Activated naive CD4-positive, alpha-beta T cell treated with anti-CD3 and anti-CD28 coated beads, Interleukin-2, amount 50 U/mL, for 16 hours (primary cell): ENCODE results near the gene SETBP1.

Experiments used
- DNase-seq: peaks from one replicate; pipeline ENCODE4 v3.0.0-alpha.2; 2020

SETBP1 gene

DNA sequence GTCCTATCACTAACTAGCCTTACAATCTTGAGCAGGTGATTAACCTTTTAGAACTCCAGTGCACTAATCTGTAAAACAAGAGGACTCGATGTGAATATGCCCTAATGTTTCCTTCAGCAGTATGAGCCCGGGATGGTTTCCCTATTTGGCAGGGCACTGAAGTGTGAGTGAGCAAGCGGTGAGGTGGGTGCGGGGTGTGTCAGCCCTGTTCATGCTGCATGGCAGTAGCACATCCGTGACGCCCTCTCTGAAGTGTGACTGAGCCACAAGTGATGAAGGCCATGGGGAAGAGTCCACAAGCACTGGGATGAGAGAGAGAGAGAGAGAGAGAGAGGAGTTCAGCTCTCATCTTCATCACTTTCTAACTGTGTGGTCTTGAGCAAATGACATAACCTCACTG, 168.7 kb downstream of the SETBP1 start:
- no peak for DNase-seq

GRCh38 chr18:44850001-44850400, 169.3 kb downstream of the SETBP1 start:
- DNase-seq = no peak

- no peak for DNase-seq
These were observed 171.4 kb downstream of the SETBP1 start for GRCh38 chr18:44851856-44852621.

DNA sequence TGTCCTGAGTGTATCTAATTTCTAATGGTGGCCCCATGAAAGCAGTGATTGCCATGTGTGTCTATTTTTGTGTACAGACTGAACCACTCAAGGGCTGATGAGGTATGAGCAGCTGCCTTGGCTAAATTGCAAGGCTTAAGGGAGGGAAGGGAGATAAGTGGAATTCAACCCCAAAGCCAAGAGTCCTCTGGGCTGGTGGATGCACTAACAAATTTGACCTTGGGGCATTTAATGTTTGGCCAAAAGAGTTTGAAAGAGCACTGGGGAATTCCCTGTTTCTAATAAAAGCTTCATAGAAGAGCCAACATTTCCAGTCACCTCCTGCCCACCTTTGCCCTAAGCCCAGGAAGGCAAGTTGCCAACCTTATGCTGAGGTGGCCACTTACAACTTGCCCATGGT, 172.1 kb downstream of the SETBP1 start:
- DNase-seq = no peak

GRCh38 chr18:44853430-44853829, 172.7 kb downstream of the SETBP1 start:
- no peak for DNase-seq

DNA sequence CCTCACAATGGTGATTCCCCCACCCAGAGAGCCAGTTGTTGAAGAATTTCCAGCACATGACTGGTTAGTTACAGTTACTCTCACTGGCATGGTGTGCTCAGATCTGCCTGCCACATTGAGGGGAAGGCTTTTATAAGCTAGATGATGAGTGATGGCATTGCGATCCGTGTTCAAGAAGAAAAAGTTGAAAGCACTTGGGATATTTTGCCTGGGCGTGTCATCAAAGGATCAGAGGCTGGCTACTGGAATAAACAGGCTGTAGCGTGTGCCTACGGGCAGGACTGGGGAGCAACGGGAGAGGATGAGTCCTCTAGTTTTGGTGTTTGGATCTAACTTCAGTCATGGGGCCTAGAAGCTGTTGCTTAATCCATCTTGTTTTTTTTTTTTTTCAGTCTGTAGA, 175.0 kb downstream of the SETBP1 start:
- DNase-seq = no peak

- no peak for DNase-seq
These were observed 175.5 kb downstream of the SETBP1 start for GRCh38 chr18:44856157-44856556.

DNA sequence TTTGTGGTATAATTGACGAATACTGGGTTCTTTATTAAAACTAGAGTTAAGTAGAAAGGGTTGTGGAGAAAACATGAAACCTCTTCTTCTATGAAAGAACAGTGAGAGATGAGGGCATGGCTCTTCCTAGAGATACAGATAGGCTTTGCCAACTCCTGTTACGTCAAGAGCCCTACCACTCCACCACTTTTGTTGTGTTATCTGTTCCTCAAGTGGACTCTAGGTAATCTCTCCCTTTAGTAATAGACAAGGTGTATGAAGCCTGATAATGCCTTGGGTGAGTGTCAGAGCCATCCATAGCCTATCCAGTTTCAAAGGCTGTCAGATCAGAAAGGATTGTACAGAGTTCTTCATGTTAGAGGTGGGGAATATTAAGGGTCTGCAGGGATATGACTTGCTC, 176.4 kb downstream of the SETBP1 start:
- no peak for DNase-seq

GRCh38 chr18:44857744-44858491, 177.2 kb downstream of the SETBP1 start:
- DNase-seq = no peak

DNA sequence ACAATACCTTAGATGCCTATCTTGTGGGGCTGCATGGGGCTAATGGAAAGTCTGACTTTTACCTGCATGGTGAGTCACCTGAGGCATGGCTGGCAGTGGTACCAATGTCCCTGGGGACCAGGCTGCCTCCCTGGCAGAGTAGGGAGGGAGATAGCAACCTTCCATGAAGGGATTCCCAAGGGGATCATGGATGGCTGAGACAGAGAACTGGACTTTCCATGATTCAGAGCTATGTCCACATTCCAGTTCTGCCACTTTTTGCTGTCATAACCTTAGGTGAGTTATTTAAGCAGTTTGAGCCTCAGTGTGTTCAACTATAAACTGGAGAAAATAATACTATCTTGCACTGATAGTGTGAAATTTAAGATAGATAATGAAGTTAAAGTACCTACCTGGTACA, 178.6 kb downstream of the SETBP1 start:
- DNase-seq = no peak

- no peak for DNase-seq
These were observed 179.2 kb downstream of the SETBP1 start for GRCh38 chr18:44859751-44860439.

DNA sequence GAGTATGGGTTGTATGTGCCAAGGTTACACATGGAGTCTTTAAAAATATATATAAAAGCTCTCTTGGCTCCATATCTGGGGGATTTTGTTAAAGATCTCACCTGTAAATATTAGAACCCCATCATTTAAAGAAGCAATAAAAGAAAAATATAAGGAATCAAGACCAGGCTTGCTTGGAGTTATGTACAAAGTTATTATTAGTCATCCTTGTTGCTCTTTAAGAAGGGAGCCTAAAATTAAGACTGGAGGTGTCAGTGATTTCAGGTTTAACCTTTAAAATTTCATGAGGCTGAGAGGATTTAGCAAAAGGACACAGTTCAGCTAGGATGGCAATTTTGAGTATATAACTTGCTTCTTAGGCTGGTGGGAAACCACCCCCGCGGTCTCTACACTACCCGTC, 181.4 kb downstream of the SETBP1 start:
- DNase-seq = no peak

DNA sequence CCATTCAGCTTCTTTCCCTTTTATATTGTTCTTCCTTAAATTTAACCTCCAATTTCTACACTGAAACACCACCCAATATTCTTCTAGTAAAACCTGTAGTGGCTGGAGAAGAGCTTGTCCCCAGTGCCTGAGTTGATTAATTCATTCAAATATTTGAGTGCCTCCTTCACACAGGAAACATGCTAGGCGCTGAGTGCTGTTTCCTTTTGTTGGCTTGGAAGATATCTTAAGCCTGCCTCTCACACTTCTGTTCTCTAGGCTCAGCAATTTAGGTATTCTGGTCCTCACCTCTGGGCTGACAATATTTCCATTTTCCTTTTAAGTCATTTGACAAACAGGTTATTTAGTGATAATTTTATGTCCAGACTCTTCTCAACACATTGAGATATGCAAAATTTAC, 185.4 kb downstream of the SETBP1 start:
- DNase-seq = no peak

GRCh38 chr18:44869533-44869932, 188.8 kb downstream of the SETBP1 start:
- DNase-seq = no peak

DNA sequence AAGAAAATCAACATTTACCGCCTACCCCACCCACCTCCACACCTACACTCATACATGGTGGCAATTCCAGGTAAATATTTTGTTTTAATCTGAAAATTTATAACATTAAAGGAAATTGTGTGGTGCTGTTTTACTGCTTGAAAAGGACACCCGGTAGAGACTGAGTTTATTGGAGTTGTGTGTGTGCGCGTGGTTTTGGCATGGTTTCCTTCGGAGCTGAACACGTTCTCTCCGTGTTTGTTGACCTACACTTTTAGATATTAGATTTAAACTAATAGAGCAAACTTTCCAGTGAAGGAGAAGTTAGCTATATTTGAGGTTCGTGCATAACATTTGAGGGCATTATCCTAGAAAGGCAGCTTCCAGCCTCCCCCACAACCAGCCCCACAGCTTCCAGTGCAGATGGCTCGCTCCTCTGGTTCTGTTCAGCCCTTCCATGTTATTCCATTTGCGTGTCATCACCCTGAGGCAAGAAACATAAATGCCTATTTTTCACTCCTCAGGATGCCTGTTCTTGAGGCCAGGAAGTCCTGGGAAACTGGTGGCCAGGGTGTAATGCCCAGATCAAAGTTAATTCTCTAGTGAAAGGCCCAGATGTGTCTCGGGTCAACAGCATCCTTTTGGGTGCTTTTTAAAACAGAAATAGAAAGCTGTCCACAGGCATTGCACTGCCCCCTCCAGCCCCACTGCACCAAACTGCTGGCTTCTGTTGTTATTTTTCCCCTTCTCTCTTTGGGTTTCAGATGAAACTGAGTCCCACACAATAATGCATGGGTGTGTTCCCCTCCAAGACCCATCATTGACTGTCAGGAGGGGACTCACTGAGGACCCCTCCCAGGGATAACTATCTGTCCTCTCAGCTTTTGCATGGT, 190.2 kb downstream of the SETBP1 start:
- no peak for DNase-seq

DNA sequence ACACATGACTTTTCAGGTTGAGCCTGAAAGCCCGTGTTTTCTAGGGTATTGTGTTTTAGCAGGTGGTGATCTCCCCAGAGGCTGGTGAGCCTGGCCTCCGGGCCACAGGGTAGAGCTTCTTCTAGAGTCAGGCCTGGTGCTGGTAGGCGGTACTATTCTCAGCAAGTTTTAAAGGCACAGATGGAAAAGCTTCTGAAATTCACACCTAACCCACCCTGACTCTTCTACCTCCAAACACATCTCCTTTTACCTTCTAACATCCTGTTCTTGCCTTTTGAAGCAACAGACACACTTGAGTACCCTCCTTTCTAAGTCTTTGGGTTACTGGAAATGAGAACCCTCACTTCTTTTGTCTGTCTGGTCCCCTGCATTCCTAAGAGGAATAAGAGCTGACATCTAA, 191.1 kb downstream of the SETBP1 start:
- no peak for DNase-seq

GRCh38 chr18:44876024-44876423, 195.3 kb downstream of the SETBP1 start:
- no peak for DNase-seq

DNA sequence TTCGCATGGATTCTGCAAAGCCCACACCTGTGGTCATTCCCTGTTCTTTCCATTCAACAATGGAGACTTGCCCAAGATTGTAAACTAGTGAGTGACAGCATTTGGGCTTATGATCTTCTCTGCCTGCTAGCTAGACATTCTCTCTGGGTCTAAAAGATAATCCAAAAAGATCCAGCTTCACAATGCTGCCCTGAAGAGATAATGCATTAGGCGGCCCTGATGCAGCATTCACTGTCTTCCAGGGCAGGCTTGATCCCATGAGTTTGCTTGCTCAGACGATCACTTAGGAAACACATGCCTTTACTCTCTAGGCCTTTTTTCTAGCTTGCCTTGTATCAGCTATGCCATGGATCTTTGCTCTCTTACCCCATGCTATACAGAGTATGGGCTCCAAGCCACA, 196.1 kb downstream of the SETBP1 start:
- no peak for DNase-seq

DNA sequence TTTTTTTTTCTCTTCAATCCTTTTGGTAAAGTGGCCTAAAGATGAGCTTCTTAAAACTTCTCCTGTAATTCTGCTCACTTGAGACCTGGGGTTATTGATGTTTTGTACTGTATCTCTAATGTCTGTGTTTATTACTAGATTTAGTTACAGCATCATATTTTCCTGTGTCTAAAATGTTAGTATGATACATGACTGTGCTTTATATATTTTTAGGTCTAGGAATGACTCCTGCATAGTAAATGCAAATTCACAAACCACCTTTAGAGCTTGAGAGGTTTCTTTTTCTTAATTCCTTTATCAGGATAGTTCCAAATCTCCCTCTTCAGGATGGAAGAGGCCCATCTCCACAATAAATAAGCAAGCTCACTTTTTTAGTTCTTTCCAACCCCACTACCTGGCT, 197.6 kb downstream of the SETBP1 start:
- DNase-seq = no peak

GRCh38 chr18:44880170-44880569, 199.5 kb downstream of the SETBP1 start:
- DNase-seq = no peak

DNA sequence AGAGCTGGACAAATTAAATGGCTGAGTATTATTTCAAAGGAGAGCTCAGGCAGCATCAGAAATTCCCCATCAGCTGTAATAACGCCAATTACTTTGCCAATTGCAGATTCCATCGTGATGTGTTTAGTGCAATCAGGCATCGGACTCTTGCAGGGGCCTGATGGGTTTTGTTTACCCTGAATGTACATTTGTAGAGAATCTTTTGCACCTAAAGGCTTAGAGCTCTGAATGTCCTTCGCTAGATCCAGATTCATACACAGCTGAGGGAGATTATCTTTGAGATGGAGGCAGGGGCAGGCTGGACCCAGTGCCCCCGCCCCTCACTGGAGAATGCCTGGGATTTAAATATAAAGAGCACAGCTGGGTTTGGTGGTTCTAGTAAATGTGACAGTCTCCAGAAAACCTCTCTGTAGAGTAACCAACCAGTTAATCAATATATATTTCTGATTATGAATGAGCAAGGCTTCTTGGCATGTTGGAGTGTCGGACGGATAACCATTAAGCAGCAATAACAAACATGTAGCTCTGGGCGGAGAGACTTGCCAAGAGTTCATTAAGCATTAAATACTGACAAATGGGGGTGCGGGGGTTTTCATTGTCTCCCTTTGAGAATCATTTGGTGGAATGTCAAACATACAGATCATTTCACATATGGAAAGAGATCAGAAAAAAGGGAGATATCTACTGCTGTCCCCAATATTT, 200.9 kb downstream of the SETBP1 start:
- no peak for DNase-seq

DNA sequence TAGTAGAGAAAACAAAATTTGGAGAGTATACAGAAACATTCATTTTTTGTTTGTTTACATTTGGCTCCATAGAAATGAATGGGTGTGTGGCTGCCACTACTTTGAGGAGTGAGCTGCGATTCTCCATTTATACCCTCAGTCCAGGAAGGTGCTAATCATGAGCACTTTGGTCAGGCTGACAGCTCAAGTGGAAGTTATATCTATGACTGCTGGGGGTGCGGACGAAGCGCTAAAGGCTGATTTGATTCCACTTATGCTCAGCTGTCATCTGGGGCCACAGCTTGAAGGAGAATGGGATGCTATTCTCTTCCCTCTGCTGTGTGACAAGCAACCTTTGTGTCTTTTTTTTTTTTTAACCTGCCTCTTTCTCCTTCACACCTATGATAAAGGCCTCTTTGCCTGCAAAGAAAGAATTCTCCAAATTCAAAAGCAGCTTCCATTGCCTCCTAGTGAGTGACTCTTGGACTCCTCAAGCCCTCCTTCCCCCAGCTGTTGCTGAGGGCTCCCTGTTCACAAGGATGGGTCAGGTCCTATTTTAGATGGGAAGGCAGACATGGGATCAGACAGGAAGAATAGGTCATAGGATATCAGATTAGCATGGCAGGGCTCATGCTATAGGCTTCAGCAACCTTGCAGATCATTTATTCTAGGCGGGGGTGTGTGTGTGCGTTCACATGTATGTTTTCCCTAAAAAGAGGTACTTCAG, 201.6 kb downstream of the SETBP1 start:
- DNase-seq = no peak
